Spleen (tissue), 11 donors: ENCODE data around the gene ANO4. TPM values are rescaled to one million over a fixed set of nuclear protein-coding genes. Genes with fewer than 3 reads are reported as not detected.

Experiments used
- DNase-seq: peaks from one replicate; pipeline ENCODE4 v3.0.0-alpha.2; 2020
- H3K27ac ChIP-seq, 8 donors: fragments of 200-600 bp; sonication (generic) in 7 of 8; 1 replicate in 4 of 8; 2 replicates in 4 of 8; pipeline versions ENCODE4 v1.5.0 to v1.8.0; 2016 to 2021; ENCODE audit warnings: inconsistent platforms in 4 of 8, mild to moderate bottlenecking in 4 of 8, moderate library complexity in 1 of 8
- H3K27me3 ChIP-seq, 7 donors: fragments of 200-600 bp; sonication (generic) in 6 of 7; replicated peaks in 1 of 7; 1 replicate in 4 of 7; 2 replicates in 3 of 7; pipeline versions ENCODE4 v1.5.0 to v1.8.0; 2016 to 2021; ENCODE audit warnings: inconsistent platforms in 3 of 7, mild to moderate bottlenecking in 1 of 7
- H3K36me3 ChIP-seq, 6 donors: fragments of 200-600 bp; sonication (generic) in 5 of 6; 1 replicate in 4 of 6; 2 replicates in 2 of 6; pipeline versions ENCODE4 v1.5.0 to v1.8.0; 2016 to 2021; ENCODE audit warnings: inconsistent platforms in 2 of 6
- H3K4me1 ChIP-seq, 6 donors: fragments of 200-600 bp; sonication (generic) in 5 of 6; 1 replicate in 3 of 6; 2 replicates in 3 of 6; pipeline versions ENCODE4 v1.5.0 to v1.8.0; 2016 to 2021; ENCODE audit warnings: inconsistent platforms in 3 of 6
- H3K4me3 ChIP-seq, 8 donors: fragments of 200-600 bp; sonication (generic) in 7 of 8; 1 replicate in 4 of 8; 2 replicates in 4 of 8; pipeline versions ENCODE4 v1.5.0 to v1.8.0; 2016 to 2021; ENCODE audit warnings: inconsistent platforms in 4 of 8, mild to moderate bottlenecking in 4 of 8, moderate library complexity in 2 of 8
- H3K9me3 ChIP-seq, 8 donors: fragments of 200-600 bp; sonication (generic) in 7 of 8; 1 replicate in 4 of 8; 2 replicates in 4 of 8; pipeline versions ENCODE4 v1.5.0 to v1.8.0; 2016 to 2021; ENCODE audit warnings: inconsistent platforms in 4 of 8
- CTCF ChIP-seq, 11 experiments: fragments of 200-600 bp in 7 of 11; fragments of 450-650 bp in 4 of 11; sonication (generic) in 4 of 11; IDR thresholded peaks in 8 of 11; conservative IDR thresholded peaks in 3 of 11; 1 replicate in 7 of 11; 2 replicates in 4 of 11; pipeline versions ENCODE4 v1.4.0 to v1.8.0; 2016 to 2021; ENCODE audit warnings: antibody characterized with exemption in 11 of 11, inconsistent platforms in 4 of 11, mild to moderate bottlenecking in 1 of 11
- POLR2A ChIP-seq, 3 donors: fragments of 450-650 bp; IDR thresholded peaks; one replicate each; pipeline ENCODE4 v1.5.1; 2017; ENCODE audit warnings: antibody characterized with exemption in 3 of 3, mild to moderate bottlenecking in 1 of 3
- POLR2AphosphoS5 ChIP-seq, 3 donors: sonication (generic); formaldehyde crosslinking; IDR thresholded peaks; one replicate each; pipeline ENCODE4 v1.5.1; 2017; ENCODE audit warnings: antibody characterized with exemption in 3 of 3
- WGBS, 5 donors: extraction: QIAGEN DNeasy Blood & Tissue Kit in 3 of 5; methylation state at CpG; one replicate each; pipeline versions ENCODE4 v1.1.5 to v1.1.7; 2013 to 2018; 5-methylcytosine and 5-hydroxymethylcytosine counted together
- intact Hi-C: fragments of 100-400 bp; cut with DNase I; formaldehyde crosslinking; loops from one replicate; pipeline ENCODE4 v1.15.0; 2023; ENCODE audit warnings: low total_unique reads
- polyA plus RNA-seq, 3 donors: library from polyadenylated mRNA; stranded (reverse); fragments of 200-250 nt; gene quantifications; one replicate each; pipeline ENCODE4 v1.2.1, GENCODE V29; 2013
- total RNA-seq, 7 donors: library from RNA; depleted of rRNA in 3 of 7; stranded (reverse); fragments of >200 nt in 3 of 7; fragmentation: NEBNext Ultra II Directional in 4 of 7; extraction: Animal tissue kit (Norgen Biotek cat#: 25700) in 4 of 7; gene quantifications; one replicate each; pipeline versions ENCODE4 v1.1.0 to v1.2.1, GENCODE V29; 2016 to 2021
- donor health status: healthy with polysubstance abuse.
- donor health status: DM: no; HTN: no; CAD: no; lungs with moderate emphysema.
- donor health status: DM: no; HTN: no; CAD: no.
- donor health status: Bipolar disorder and iron deficiency.
- donor health status: healthy.
- donor health status: DM: no; HTN: no; CAD: no.
- donor health status: DM: yes; HTN: yes; CAD: no.

The ANO4 gene
- total and polyA plus RNA-seq, 10 donors = 0.42 TPM; not detected in 9

GRCh38 chr12:100953677-100954076 lies 159.1 kb downstream of the ANO4 start:
- H3K9me3 ChIP-seq = no peaks in the 10 kb centered on the region
- H3K4me3 ChIP-seq = no peak overlapping the region
- intact Hi-C loops = no loop called here
- H3K36me3 ChIP-seq = no peaks in the 10 kb centered on the region
- WGBS, 5 donors = 51 to 74% (median 61%) methylated on average over 2 of the region's 2 CpGs
- no peak overlapping the region for H3K27ac ChIP-seq
- no peaks in the 10 kb centered on the region for H3K27me3 ChIP-seq
- TF ChIP-seq POLR2AphosphoS5 (IDR thresholded peaks at IDR 0.05) (no peak), POLR2A (IDR thresholded peaks at IDR 0.05) (no peak), CTCF (IDR thresholded peaks at IDR 0.05 in 8 of 11, conservative IDR thresholded peaks at IDR 0.05 in 3 of 11) (no peak)
- no peaks in the 10 kb centered on the region for H3K4me1 ChIP-seq
- no peak for DNase-seq

DNA sequence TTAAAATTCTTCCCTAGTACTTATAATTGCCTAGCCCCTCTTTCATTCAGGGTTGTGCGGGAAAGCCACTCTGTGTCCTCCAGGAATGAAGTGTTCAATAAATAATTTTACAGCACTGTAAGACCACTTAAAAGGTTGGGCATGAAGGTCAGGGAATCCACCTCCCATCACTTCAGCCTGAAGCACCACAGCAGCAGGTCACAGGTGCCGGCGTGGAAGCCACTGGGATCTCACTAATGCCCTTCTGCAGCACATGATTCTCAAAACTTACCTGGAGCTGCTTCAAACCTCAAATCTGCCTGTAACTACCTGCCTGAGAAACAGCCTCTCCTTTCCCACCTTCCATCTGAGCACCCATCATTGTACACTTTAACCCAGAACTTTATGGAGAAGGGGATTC lies 159.5 kb downstream of the ANO4 start:
- Histone ChIP-seq H3K9me3 (no peaks in the 10 kb centered on the region), H3K4me3 (no peak overlapping the region), H3K27me3 (no peaks in the 10 kb centered on the region), H3K27ac (no peak overlapping the region), H3K36me3 (no peaks in the 10 kb centered on the region), H3K4me1 (no peaks in the 10 kb centered on the region)
- DNase-seq = no peak
- 88 to 96% (median 92%) methylated on average over 3 of the region's 3 CpGs for WGBS, 5 donors
- intact Hi-C loops = no loop called here
- no peak for TF ChIP-seq POLR2A (IDR thresholded peaks at IDR 0.05)
- TF ChIP-seq CTCF (IDR thresholded peaks at IDR 0.05 in 8 of 11, conservative IDR thresholded peaks at IDR 0.05 in 3 of 11) = no peak
- TF ChIP-seq POLR2AphosphoS5 (IDR thresholded peaks at IDR 0.05) = no peak

- DNase-seq = no peak
- TF ChIP-seq POLR2AphosphoS5 (IDR thresholded peaks at IDR 0.05) = no peak
- TF ChIP-seq CTCF (IDR thresholded peaks at IDR 0.05 in 8 of 11, conservative IDR thresholded peaks at IDR 0.05 in 3 of 11) = no peak
- TF ChIP-seq POLR2A (IDR thresholded peaks at IDR 0.05) = no peak
- no peak overlapping the region for H3K27ac ChIP-seq
- intact Hi-C loops = no loop called here
- H3K36me3 ChIP-seq = no peaks in the 10 kb centered on the region
- 79 to 91% (median 84%) methylated on average over 4 of the region's 4 CpGs for WGBS, 5 donors
- no peak overlapping the region for H3K4me3 ChIP-seq
- H3K27me3 ChIP-seq = no peaks in the 10 kb centered on the region
- no peaks in the 10 kb centered on the region for H3K4me1 ChIP-seq
- no peaks in the 10 kb centered on the region for H3K9me3 ChIP-seq
These were observed 160.6 kb downstream of the ANO4 start for GRCh38 chr12:100955139-100955538.

- Histone ChIP-seq H3K27ac (no peak overlapping the region), H3K27me3 (no peaks in the 10 kb centered on the region), H3K36me3 (no peaks in the 10 kb centered on the region), H3K9me3 (no peaks in the 10 kb centered on the region), H3K4me3 (no peak overlapping the region), H3K4me1 (no peaks in the 10 kb centered on the region)
- intact Hi-C loops = no loop called here
- no peak for TF ChIP-seq POLR2AphosphoS5 (IDR thresholded peaks at IDR 0.05)
- WGBS, 5 donors = 73 to 79% (median 74%) methylated on average over 5 of the region's 5 CpGs
- no peak for DNase-seq
These were observed 161.8 kb downstream of the ANO4 start for GRCh38 chr12:100956311-100956852.

DNA sequence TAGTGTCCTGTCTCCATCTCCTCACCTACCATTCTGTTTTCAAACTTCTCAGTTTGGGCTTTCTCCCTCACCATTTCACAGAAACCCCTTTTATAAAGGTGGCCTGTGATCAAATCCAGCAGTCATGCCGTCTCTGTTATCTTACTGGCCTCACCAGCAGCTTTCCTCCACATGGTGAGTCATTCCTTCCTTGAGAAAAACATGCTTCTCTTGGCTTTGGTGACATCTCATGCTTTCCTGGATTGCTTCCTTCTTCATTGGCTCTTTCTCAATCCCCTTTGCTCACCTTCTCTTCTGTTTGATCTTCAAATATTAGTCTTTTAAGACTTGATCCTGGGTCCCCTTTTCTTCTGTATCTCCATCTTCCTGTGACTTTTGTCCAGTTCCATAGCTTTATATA lies 164.9 kb downstream of the ANO4 start:
- TF ChIP-seq POLR2A (IDR thresholded peaks at IDR 0.05) (no peak), POLR2AphosphoS5 (IDR thresholded peaks at IDR 0.05) (no peak), CTCF (IDR thresholded peaks at IDR 0.05 in 8 of 11, conservative IDR thresholded peaks at IDR 0.05 in 3 of 11) (no peak)
- Histone ChIP-seq H3K4me1 (no peaks in the 10 kb centered on the region), H3K4me3 (no peak overlapping the region), H3K9me3 (no peaks in the 10 kb centered on the region), H3K27me3 (no peaks in the 10 kb centered on the region), H3K36me3 (no peaks in the 10 kb centered on the region), H3K27ac (no peak overlapping the region)
- 7 to 29% (median 19%) methylated on average over 1 of the region's 1 CpG for WGBS, 5 donors
- intact Hi-C loops = no loop called here
- no peak for DNase-seq
